Immature natural killer cell (primary cell): Measurements from ENCODE around the gene KSR1. TPM values are rescaled to one million over a fixed set of nuclear protein-coding genes. Genes with fewer than 3 reads are reported as not detected.
A peak's percentile ranks its signal among the peaks of the same experiment; 100 is the strongest.

Experiments
- DNase-seq, 3 donors: peaks; one replicate each; pipeline ENCODE4 v3.0.0; 2022; ENCODE audit warnings: mixed read lengths in 1 of 3
- H3K27ac Mint-ChIP-seq, 6 donors: one replicate each; pipeline ENCODE4 v1.8.0; 2020; ENCODE audit warnings: mixed read lengths in 6 of 6, mild to moderate bottlenecking in 5 of 6, inconsistent platforms in 4 of 6, moderate library complexity in 3 of 6
- H3K27me3 Mint-ChIP-seq, 3 donors: one replicate each; pipeline ENCODE4 v1.8.0; 2020 to 2021; ENCODE audit warnings: low read depth in 3 of 3, mild to moderate bottlenecking in 3 of 3, mixed read lengths in 3 of 3, moderate library complexity in 3 of 3, inconsistent platforms in 1 of 3
- H3K36me3 Mint-ChIP-seq, 3 donors: one replicate each; pipeline ENCODE4 v1.8.0; 2020; ENCODE audit warnings: mixed read lengths in 3 of 3, inconsistent platforms in 2 of 3, mild to moderate bottlenecking in 2 of 3
- H3K4me1 Mint-ChIP-seq, 2 donors: one replicate each; pipeline ENCODE4 v1.8.0; 2020; ENCODE audit warnings: inconsistent platforms in 2 of 2, mild to moderate bottlenecking in 2 of 2, mixed read lengths in 2 of 2, moderate library complexity in 1 of 2
- H3K4me3 Mint-ChIP-seq, 5 donors: one replicate each; pipeline ENCODE4 v1.8.0; 2020; ENCODE audit warnings: mild to moderate bottlenecking in 5 of 5, mixed read lengths in 5 of 5, inconsistent platforms in 3 of 5, moderate library complexity in 3 of 5
- H3K9me3 Mint-ChIP-seq, 6 donors: one replicate each; pipeline ENCODE4 v1.8.0; 2020; ENCODE audit warnings: mild to moderate bottlenecking in 6 of 6, mixed read lengths in 6 of 6, inconsistent platforms in 4 of 6, moderate library complexity in 3 of 6
- polyA plus RNA-seq, 3 donors: library from polyadenylated mRNA; unstranded; fragments of 300-500 nt; fragmentation: Illumina TruSeq; gene quantifications; one replicate each; pipeline ENCODE4 v1.2.3, GENCODE V29; 2021

KSR1 gene
- polyA plus RNA-seq, 3 donors from 2014 or later: 1.8 to 5.6 (median 2.6) TPM

GRCh38 chr17:27612160-27612770 lies 156.0 kb downstream of the KSR1 start:
- peaks cover 0 to 2% (median 0%) of the 10 kb centered on the region in 3 donors for H3K27me3 Mint-ChIP-seq
- no peak overlapping the region for H3K4me3 Mint-ChIP-seq
- H3K9me3 Mint-ChIP-seq: no peaks in the 10 kb centered on the region
- peaks cover 11 to 65% (median 24%) of the 10 kb centered on the region in 3 donors for H3K36me3 Mint-ChIP-seq
- DNase-seq: no peak
- H3K27ac Mint-ChIP-seq: peak overlapping the region in 1 of 6 donors; percentile 14
- no peaks in the 10 kb centered on the region for H3K4me1 Mint-ChIP-seq

GRCh38 chr17:27613433-27613832 lies 157.2 kb downstream of the KSR1 start:
- H3K36me3 Mint-ChIP-seq: peaks cover 11 to 70% (median 28%) of the 10 kb centered on the region in 3 donors
- H3K4me3 Mint-ChIP-seq: no peak overlapping the region
- no peaks in the 10 kb centered on the region for H3K9me3 Mint-ChIP-seq
- no peak for DNase-seq
- no peaks in the 10 kb centered on the region for H3K4me1 Mint-ChIP-seq
- no peaks in the 10 kb centered on the region for H3K27me3 Mint-ChIP-seq
- H3K27ac Mint-ChIP-seq: no peak overlapping the region

DNA sequence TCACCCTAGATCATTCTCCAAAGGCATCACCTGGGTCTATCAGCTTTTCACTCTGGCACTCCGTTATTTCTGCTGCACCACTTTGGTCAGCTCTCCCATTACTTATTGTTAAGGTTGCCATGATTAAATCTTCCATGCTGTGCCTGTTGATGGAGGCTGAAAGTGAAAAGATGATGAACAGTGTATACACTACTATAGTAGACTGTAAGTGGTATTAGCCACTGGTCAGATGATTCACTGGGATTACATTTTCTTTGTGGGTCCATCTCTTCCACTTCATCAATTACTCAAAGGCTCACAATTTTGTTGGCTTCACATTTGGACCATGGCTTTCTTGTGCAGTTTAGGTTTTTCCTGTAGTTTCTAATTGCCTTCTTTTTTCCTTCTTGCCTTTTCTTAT lies 158.9 kb downstream of the KSR1 start:
- Mint-ChIP-seq H3K27ac (no peak overlapping the region), H3K4me3 (no peak overlapping the region), H3K36me3 (peaks cover 11 to 63% (median 29%) of the 10 kb centered on the region in 3 donors), H3K9me3 (no peaks in the 10 kb centered on the region), H3K27me3 (no peaks in the 10 kb centered on the region), H3K4me1 (no peaks in the 10 kb centered on the region)
- DNase-seq: no peak

GRCh38 chr17:27616414-27616813 lies 160.2 kb downstream of the KSR1 start:
- H3K27me3 Mint-ChIP-seq: no peaks in the 10 kb centered on the region

GRCh38 chr17:27618417-27618816 lies 162.2 kb downstream of the KSR1 start:
- Mint-ChIP-seq H3K36me3 (peaks cover 21 to 55% (median 36%) of the 10 kb centered on the region in 3 donors), H3K4me3 (no peak overlapping the region), H3K4me1 (no peaks in the 10 kb centered on the region), H3K27me3 (peaks cover 0 to 2% (median 0%) of the 10 kb centered on the region in 3 donors), H3K9me3 (no peaks in the 10 kb centered on the region), H3K27ac (peak overlapping the region in 1 of 6 donors; percentile 9)
- no peak for DNase-seq

More at GRCh38 chr17:27616414-27616813, 160.2 kb downstream of the KSR1 start:
- Mint-ChIP-seq H3K4me1 (no peaks in the 10 kb centered on the region), H3K27ac (no peak overlapping the region), H3K36me3 (peaks cover 16 to 62% (median 29%) of the 10 kb centered on the region in 3 donors), H3K9me3 (no peaks in the 10 kb centered on the region), H3K4me3 (no peak overlapping the region)
- DNase-seq: no peak

GRCh38 chr17:27620721-27621120 lies 164.5 kb downstream of the KSR1 start:
- no peak overlapping the region for H3K27ac Mint-ChIP-seq
- H3K9me3 Mint-ChIP-seq: no peaks in the 10 kb centered on the region
- DNase-seq: no peak
- peaks cover 15 to 50% (median 29%) of the 10 kb centered on the region in 3 donors for H3K36me3 Mint-ChIP-seq
- H3K27me3 Mint-ChIP-seq: peaks cover 0 to 2% (median 0%) of the 10 kb centered on the region in 3 donors
- no peaks in the 10 kb centered on the region for H3K4me1 Mint-ChIP-seq
- no peak overlapping the region for H3K4me3 Mint-ChIP-seq

GRCh38 chr17:27621536-27621935 lies 165.3 kb downstream of the KSR1 start:
- H3K36me3 Mint-ChIP-seq: peaks cover 13 to 44% (median 27%) of the 10 kb centered on the region in 3 donors
- no peaks in the 10 kb centered on the region for H3K9me3 Mint-ChIP-seq
- peaks cover 0 to 2% (median 0%) of the 10 kb centered on the region in 3 donors for H3K27me3 Mint-ChIP-seq
- H3K4me3 Mint-ChIP-seq: no peak overlapping the region
- no peak overlapping the region for H3K27ac Mint-ChIP-seq
- H3K4me1 Mint-ChIP-seq: no peaks in the 10 kb centered on the region
- DNase-seq: no peak

- no peaks in the 10 kb centered on the region for H3K4me1 Mint-ChIP-seq
- no peaks in the 10 kb centered on the region for H3K9me3 Mint-ChIP-seq
- no peak for DNase-seq
- no peak overlapping the region for H3K4me3 Mint-ChIP-seq
- peaks cover 13 to 40% (median 24%) of the 10 kb centered on the region in 3 donors for H3K36me3 Mint-ChIP-seq
- no peak overlapping the region for H3K27ac Mint-ChIP-seq
- peaks cover 0 to 2% (median 0%) of the 10 kb centered on the region in 3 donors for H3K27me3 Mint-ChIP-seq
These were observed 165.8 kb downstream of the KSR1 start for GRCh38 chr17:27621942-27622559.

- H3K27ac Mint-ChIP-seq: no peak overlapping the region
- H3K36me3 Mint-ChIP-seq: peaks cover 13 to 33% (median 20%) of the 10 kb centered on the region in 3 donors
- H3K4me1 Mint-ChIP-seq: no peaks in the 10 kb centered on the region
- no peaks in the 10 kb centered on the region for H3K9me3 Mint-ChIP-seq
- DNase-seq: no peak
- no peak overlapping the region for H3K4me3 Mint-ChIP-seq
- peaks cover 0 to 2% (median 0%) of the 10 kb centered on the region in 3 donors for H3K27me3 Mint-ChIP-seq
These were observed 166.7 kb downstream of the KSR1 start for GRCh38 chr17:27622986-27623385.

GRCh38 chr17:27623614-27624013 lies 167.4 kb downstream of the KSR1 start:
- Mint-ChIP-seq H3K27ac (no peak overlapping the region), H3K27me3 (peaks cover 0 to 2% (median 0%) of the 10 kb centered on the region in 3 donors), H3K4me3 (no peak overlapping the region), H3K36me3 (peaks cover 13 to 27% (median 15%) of the 10 kb centered on the region in 3 donors), H3K4me1 (no peaks in the 10 kb centered on the region), H3K9me3 (no peaks in the 10 kb centered on the region)
- DNase-seq: no peak

DNA sequence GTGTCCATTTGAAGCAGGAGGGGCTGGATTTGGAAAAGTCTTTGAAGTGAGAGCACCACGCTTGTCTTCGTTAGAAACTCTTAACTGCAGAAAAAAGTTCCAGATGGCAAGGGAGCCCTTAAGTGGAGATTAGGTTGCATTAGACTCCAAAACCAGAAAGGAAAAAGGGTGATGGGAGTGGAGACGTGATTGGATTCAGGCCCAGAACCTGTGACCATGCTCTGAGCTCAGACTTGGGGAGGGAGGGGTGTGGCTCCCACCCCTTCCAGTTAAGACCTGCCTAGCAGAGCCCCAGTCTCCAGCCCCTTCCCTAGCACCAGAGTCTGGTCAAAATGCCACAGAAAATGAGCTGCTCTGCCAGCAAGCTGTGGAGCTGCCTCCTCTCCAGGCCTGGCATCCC lies 168.3 kb downstream of the KSR1 start:
- DNase-seq: no peak
- Mint-ChIP-seq H3K27me3 (peaks cover 0 to 2% (median 0%) of the 10 kb centered on the region in 3 donors), H3K9me3 (no peaks in the 10 kb centered on the region), H3K4me3 (no peak overlapping the region), H3K27ac (no peak overlapping the region), H3K4me1 (peaks cover 4 to 5% of the 10 kb centered on the region in 2 donors), H3K36me3 (peaks cover 13 to 24% (median 15%) of the 10 kb centered on the region in 3 donors)

- Mint-ChIP-seq H3K4me3 (no peak overlapping the region), H3K4me1 (peaks cover 13 to 16% of the 10 kb centered on the region in 2 donors), H3K27ac (peak overlapping the region in 1 of 6 donors; percentile 57), H3K27me3 (peaks cover 0 to 2% (median 2%) of the 10 kb centered on the region in 3 donors), H3K36me3 (peaks cover 12 to 19% (median 15%) of the 10 kb centered on the region in 3 donors), H3K9me3 (no peaks in the 10 kb centered on the region)
- no peak for DNase-seq
These were observed 169.6 kb downstream of the KSR1 start for GRCh38 chr17:27625856-27626255.

GRCh38 chr17:27627514-27627913 lies 171.3 kb downstream of the KSR1 start:
- Mint-ChIP-seq H3K4me3 (no peak overlapping the region), H3K4me1 (peaks cover 28 to 33% of the 10 kb centered on the region in 2 donors)

DNA sequence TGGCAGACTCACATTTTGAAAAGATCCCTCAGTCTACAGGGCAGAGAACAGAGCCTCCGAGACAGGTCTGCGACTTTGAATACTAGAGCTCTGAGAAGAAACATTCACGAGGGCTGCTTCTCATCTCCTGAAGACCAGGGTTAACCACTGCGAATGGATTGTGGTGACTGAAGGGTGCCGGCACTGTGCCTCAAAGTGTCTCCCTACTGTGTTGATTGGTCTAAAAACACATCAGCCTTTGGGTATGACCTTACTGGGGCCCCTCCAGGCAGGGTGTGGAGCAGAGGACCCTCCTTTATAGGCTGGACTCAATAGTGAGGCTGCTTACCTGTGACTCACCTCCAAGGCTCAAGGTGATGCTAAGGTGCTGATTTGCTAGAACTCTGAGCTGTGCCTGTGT lies 172.1 kb downstream of the KSR1 start:
- Mint-ChIP-seq H3K4me1 (peaks cover 35 to 42% of the 10 kb centered on the region in 2 donors), H3K27ac (no peak overlapping the region), H3K9me3 (no peaks in the 10 kb centered on the region), H3K4me3 (no peak overlapping the region), H3K36me3 (peaks cover 3 to 8% (median 7%) of the 10 kb centered on the region in 3 donors), H3K27me3 (peaks cover 0 to 4% (median 0%) of the 10 kb centered on the region in 3 donors)
- DNase-seq: no peak

More at GRCh38 chr17:27627514-27627913, 171.3 kb downstream of the KSR1 start:
- Mint-ChIP-seq H3K36me3 (peaks cover 3 to 11% (median 10%) of the 10 kb centered on the region in 3 donors), H3K27ac (peak overlapping the region in 1 of 6 donors; percentile 24), H3K27me3 (peaks cover 0 to 4% (median 0%) of the 10 kb centered on the region in 3 donors), H3K9me3 (no peaks in the 10 kb centered on the region)
- DNase-seq: no peak
